Vagina (tissue), 2 donors: ENCODE results near the gene TOB1.

Experiments used
- CTCF ChIP-seq, 3 experiments: fragments of 450-650 bp in 2 of 3; fragments of 200-600 bp in 1 of 3; sonication (generic) in 1 of 3; IDR thresholded peaks; one replicate each; pipeline ENCODE4 v1.5.1; 2017 to 2019; ENCODE audit warnings: antibody characterized with exemption in 3 of 3, mild to moderate bottlenecking in 2 of 3, moderate library complexity in 2 of 3
- POLR2A ChIP-seq, 2 donors: fragments of 450-650 bp; IDR thresholded peaks; one replicate each; pipeline ENCODE4 v1.6.1; 2017; ENCODE audit warnings: antibody characterized with exemption in 2 of 2, mild to moderate bottlenecking in 2 of 2, moderate library complexity in 2 of 2
- POLR2AphosphoS5 ChIP-seq, 2 donors: sonication (generic); formaldehyde crosslinking; IDR thresholded peaks; one replicate each; pipeline ENCODE4 v1.9.0; 2017; ENCODE audit warnings: antibody characterized with exemption in 2 of 2, mild to moderate bottlenecking in 2 of 2, low read depth in 1 of 2; ENCODE audit not compliant: insufficient read depth in 1 of 2

- TF ChIP-seq CTCF (IDR thresholded peaks at IDR 0.05) (no peak), POLR2A (IDR thresholded peaks at IDR 0.05) (no peak), POLR2AphosphoS5 (IDR thresholded peaks at IDR 0.05; ENCODE audit: insufficient read depth in 1 of 2, low read depth in 1 of 2) (no peak)
These were observed 22.8 kb downstream of the TOB1 start for GRCh38 chr17:50843150-50843905.
